Astrocyte (in vitro differentiated cells and primary cell): ENCODE measurements around the gene UVSSA. TPM values are rescaled to one million over a fixed set of nuclear protein-coding genes. Genes with fewer than 3 reads are reported as not detected.
A peak's percentile ranks its signal among the peaks of the same experiment; 100 is the strongest.

ENCODE experiments used
- DNase-seq: peaks from one replicate; pipeline ENCODE4 v3.0.0-alpha.2; 2010; ENCODE audit warnings: low read depth
- FAIRE-seq: peaks from 2 replicates; lab custom pipeline; 2011; peaks lifted over from hg19 to GRCh38; lab: Jason Lieb, UNC
- H2AFZ ChIP-seq: 2 replicates; pipeline ENCODE4 v1.6.0; 2012; ENCODE audit warnings: low read depth, low read length, inconsistent platforms
- H3K27ac ChIP-seq: 2 replicates; pipeline ENCODE4 v1.5.1; 2011; ENCODE audit warnings: low read depth, low read length, inconsistent platforms
- H3K27me3 ChIP-seq: 2 replicates; pipeline ENCODE4 v1.6.0; 2011; ENCODE audit warnings: low read length, inconsistent platforms; ENCODE audit not compliant: insufficient read depth
- H3K36me3 ChIP-seq: 2 replicates; pipeline ENCODE4 v1.5.1; 2011; ENCODE audit warnings: low read length, inconsistent platforms; ENCODE audit not compliant: insufficient read depth
- H3K4me1 ChIP-seq: 2 replicates; pipeline ENCODE4 v1.5.1; 2011; ENCODE audit warnings: low read length, inconsistent platforms; ENCODE audit not compliant: insufficient read depth
- H3K4me2 ChIP-seq: 2 replicates; pipeline ENCODE4 v1.6.0; 2012; ENCODE audit warnings: low read length, inconsistent platforms
- H3K4me3 ChIP-seq: 2 replicates; pipeline ENCODE4 v1.5.1; 2011; ENCODE audit warnings: low read depth, mild to moderate bottlenecking, low read length, inconsistent platforms; ENCODE audit not compliant: insufficient read depth
- H3K79me2 ChIP-seq: 2 replicates; pipeline ENCODE4 v1.6.0; 2012; ENCODE audit warnings: mild to moderate bottlenecking, low read length, inconsistent platforms; ENCODE audit not compliant: insufficient read depth
- H3K9ac ChIP-seq: 2 replicates; pipeline ENCODE4 v1.6.0; 2012; ENCODE audit warnings: mild to moderate bottlenecking, low read length, inconsistent platforms
- H3K9me3 ChIP-seq: 2 replicates; pipeline ENCODE4 v1.5.1; 2012; ENCODE audit warnings: low read depth, mild to moderate bottlenecking, low read length, inconsistent platforms; ENCODE audit not compliant: insufficient read depth
- H4K20me1 ChIP-seq: 2 replicates; pipeline ENCODE4 v1.6.0; 2012; ENCODE audit warnings: low read length, inconsistent platforms; ENCODE audit not compliant: insufficient read depth
- H3K27ac Mint-ChIP-seq: one replicate; pipeline ENCODE4 v1.8.0; 2021; ENCODE audit warnings: mild to moderate bottlenecking, mixed read lengths; ENCODE audit not compliant: unreplicated experiment
- H3K27me3 Mint-ChIP-seq: one replicate; pipeline ENCODE4 v1.8.0; 2021; ENCODE audit warnings: low read depth, mixed read lengths; ENCODE audit not compliant: unreplicated experiment
- H3K36me3 Mint-ChIP-seq: one replicate; pipeline ENCODE4 v1.8.0; 2021; ENCODE audit warnings: low read depth, mixed read lengths; ENCODE audit not compliant: unreplicated experiment
- H3K4me1 Mint-ChIP-seq: one replicate; pipeline ENCODE4 v1.8.0; 2021; ENCODE audit warnings: low read depth, mixed read lengths; ENCODE audit not compliant: unreplicated experiment
- H3K4me3 Mint-ChIP-seq: one replicate; pipeline ENCODE4 v1.8.0; 2021; ENCODE audit warnings: mild to moderate bottlenecking, moderate library complexity, mixed read lengths; ENCODE audit not compliant: unreplicated experiment
- H3K9me3 Mint-ChIP-seq: one replicate; pipeline ENCODE4 v1.8.0; 2021; ENCODE audit warnings: mild to moderate bottlenecking, mixed read lengths; ENCODE audit not compliant: unreplicated experiment
- CTCF ChIP-seq: IDR thresholded peaks from 2 replicates; pipeline ENCODE4 v1.5.1; 2011; ENCODE audit warnings: low read depth, mild to moderate bottlenecking, inconsistent platforms, low read length, moderate library complexity; ENCODE audit not compliant: insufficient read depth
- EZH2 ChIP-seq: IDR thresholded peaks from 2 replicates; pipeline ENCODE4 v1.6.1; 2012; ENCODE audit warnings: mild to moderate bottlenecking, low read length, inconsistent platforms; ENCODE audit not compliant: insufficient read depth
- total RNA-seq: library from RNA; stranded (reverse); gene quantifications from 2 replicates; pipeline ENCODE4 v1.2.1, GENCODE V29; 2021

UVSSA gene
- total RNA-seq, 1 donor from 2014 or later, result 14.8 TPM

- no peak for DNase-seq
Measured at GRCh38 chr4:1345903-1346780, 866 bp upstream of the UVSSA start.

GRCh38 chr4:1347410-1347864 is 429 bp downstream of the UVSSA start:
- Mint-ChIP-seq H3K27me3 (no peaks in the 10 kb centered on the region), H3K36me3 (peaks cover 6% of the 10 kb centered on the region), H3K9me3 (no peaks in the 10 kb centered on the region), H3K4me1 (peaks cover 28% of the 10 kb centered on the region), H3K4me3 (peak overlapping the region; percentile 89), H3K27ac (peak overlapping the region; percentile 92)
- H4K20me1 ChIP-seq, result peaks cover 6% of the 10 kb centered on the region
- no peak for FAIRE-seq
- peaks cover 8% of the 10 kb centered on the region for H3K4me1 ChIP-seq
- TF ChIP-seq CTCF (no peak), EZH2 (no peak)
- no peaks in the 10 kb centered on the region for H3K27me3 ChIP-seq
- peak; percentile 80 for DNase-seq
- peak overlapping the region; percentile 89 for H3K9ac ChIP-seq
- no peaks in the 10 kb centered on the region for H3K36me3 ChIP-seq
- H2AFZ ChIP-seq, result peak overlapping the region; percentile 65
- H3K27ac ChIP-seq, result peak overlapping the region; percentile 94
- peak overlapping the region; percentile 93 for H3K4me2 ChIP-seq
- H3K4me3 ChIP-seq, result peak overlapping the region; percentile 67
- no peaks in the 10 kb centered on the region for H3K9me3 ChIP-seq
- peaks cover 37% of the 10 kb centered on the region for H3K79me2 ChIP-seq

More at GRCh38 chr4:1345903-1346780, 866 bp upstream of the UVSSA start:
- peaks cover 9% of the 10 kb centered on the region for H4K20me1 ChIP-seq
- H3K9ac ChIP-seq, result peak overlapping the region; percentile 85
- no peak for FAIRE-seq
- H3K36me3 ChIP-seq, result peaks cover 3% of the 10 kb centered on the region
- no peaks in the 10 kb centered on the region for H3K9me3 Mint-ChIP-seq
- peak overlapping the region; percentile 100 for H3K4me2 ChIP-seq
- no peaks in the 10 kb centered on the region for H3K27me3 Mint-ChIP-seq
- peak overlapping the region; percentile 63 for H3K27ac Mint-ChIP-seq
- H3K4me3 ChIP-seq, result peak overlapping the region; percentile 75
- peak overlapping the region; percentile 70 for H3K27ac ChIP-seq
- no peak for TF ChIP-seq EZH2
- no peak for TF ChIP-seq CTCF
- peaks cover 35% of the 10 kb centered on the region for H3K4me1 Mint-ChIP-seq
- no peaks in the 10 kb centered on the region for H3K9me3 ChIP-seq
- no peaks in the 10 kb centered on the region for H3K27me3 ChIP-seq
- H3K4me1 ChIP-seq, result peaks cover 8% of the 10 kb centered on the region
- peak overlapping the region; percentile 95 for H3K4me3 Mint-ChIP-seq
- H2AFZ ChIP-seq, result peak overlapping the region; percentile 81
- peaks cover 14% of the 10 kb centered on the region for H3K36me3 Mint-ChIP-seq
- peaks cover 40% of the 10 kb centered on the region for H3K79me2 ChIP-seq
